Chondrocyte (in vitro differentiated cells): ENCODE data around the gene PAMR1. TPM values are rescaled to one million over a fixed set of nuclear protein-coding genes. Genes with fewer than 3 reads are reported as not detected.
A peak's percentile ranks its signal among the peaks of the same experiment; 100 is the strongest.

Experiments used
- DNase-seq: peaks from one replicate; pipeline ENCODE4 v3.0.0; 2021; ENCODE audit warnings: mixed read lengths, low spot score
- H3K27ac Mint-ChIP-seq: one replicate; pipeline ENCODE4 v1.8.0; 2021; ENCODE audit warnings: mild to moderate bottlenecking, moderate library complexity, mixed read lengths; ENCODE audit not compliant: unreplicated experiment
- H3K27me3 Mint-ChIP-seq: 2 replicates; pipeline ENCODE4 v1.8.0; 2021; ENCODE audit warnings: low read depth, mixed read lengths
- H3K36me3 Mint-ChIP-seq: 2 replicates; pipeline ENCODE4 v1.8.0; 2021; ENCODE audit warnings: low read depth, mixed read lengths
- H3K4me1 Mint-ChIP-seq: 2 replicates; pipeline ENCODE4 v1.8.0; 2021; ENCODE audit warnings: low read depth, mild to moderate bottlenecking, mixed read lengths
- H3K4me3 Mint-ChIP-seq: one replicate; pipeline ENCODE4 v1.8.0; 2021; ENCODE audit warnings: mild to moderate bottlenecking, moderate library complexity, mixed read lengths; ENCODE audit not compliant: unreplicated experiment
- H3K9me3 Mint-ChIP-seq: 2 replicates; pipeline ENCODE4 v1.8.0; 2021; ENCODE audit warnings: low read depth, mixed read lengths
- CTCF ChIP-seq: fragments of 200-600 bp; sonication (generic); IDR thresholded peaks from 2 replicates; pipeline ENCODE4 v1.5.0; 2021; ENCODE audit warnings: antibody characterized with exemption, mild to moderate bottlenecking, moderate library complexity
- total RNA-seq: library from RNA; stranded (reverse); gene quantifications from 3 replicates; pipeline ENCODE4 v1.2.1, GENCODE V29; 2021

Gene PAMR1
- total RNA-seq, 1 donor from 2014 or later = 1.6 TPM

- no peaks in the 10 kb centered on the region for H3K9me3 Mint-ChIP-seq
- no peaks in the 10 kb centered on the region for H3K36me3 Mint-ChIP-seq
- H3K4me3 Mint-ChIP-seq = no peak overlapping the region
- TF ChIP-seq CTCF = no peak
- DNase-seq = no peak
- no peaks in the 10 kb centered on the region for H3K27me3 Mint-ChIP-seq
- H3K4me1 Mint-ChIP-seq = peaks cover 26% of the 10 kb centered on the region
- no peak overlapping the region for H3K27ac Mint-ChIP-seq
Measured at GRCh38 chr11:35555488-35555887, 30.1 kb upstream of the PAMR1 start.

GRCh38 chr11:35554491-35555437 is 29.3 kb upstream of the PAMR1 start:
- Mint-ChIP-seq H3K27me3 (no peaks in the 10 kb centered on the region), H3K27ac (peak overlapping the region; percentile 61), H3K4me1 (peaks cover 33% of the 10 kb centered on the region), H3K36me3 (no peaks in the 10 kb centered on the region), H3K4me3 (no peak overlapping the region), H3K9me3 (no peaks in the 10 kb centered on the region)
- no peak for DNase-seq
- TF ChIP-seq CTCF = peak; percentile 69

GRCh38 chr11:35553831-35554230 is 28.4 kb upstream of the PAMR1 start:
- peak overlapping the region; percentile 28 for H3K27ac Mint-ChIP-seq
- no peaks in the 10 kb centered on the region for H3K36me3 Mint-ChIP-seq
- peaks cover 43% of the 10 kb centered on the region for H3K4me1 Mint-ChIP-seq
- no peak for TF ChIP-seq CTCF
- no peaks in the 10 kb centered on the region for H3K27me3 Mint-ChIP-seq
- DNase-seq = no peak
- H3K4me3 Mint-ChIP-seq = no peak overlapping the region
- H3K9me3 Mint-ChIP-seq = no peaks in the 10 kb centered on the region

GRCh38 chr11:35553021-35553420 is 27.6 kb upstream of the PAMR1 start:
- H3K4me3 Mint-ChIP-seq = no peak overlapping the region
- H3K9me3 Mint-ChIP-seq = no peaks in the 10 kb centered on the region
- no peak for TF ChIP-seq CTCF
- no peak for DNase-seq
- no peak overlapping the region for H3K27ac Mint-ChIP-seq
- H3K27me3 Mint-ChIP-seq = no peaks in the 10 kb centered on the region
- no peaks in the 10 kb centered on the region for H3K36me3 Mint-ChIP-seq
- H3K4me1 Mint-ChIP-seq = peaks cover 39% of the 10 kb centered on the region

- TF ChIP-seq CTCF = no peak
- H3K27me3 Mint-ChIP-seq = no peaks in the 10 kb centered on the region
- H3K9me3 Mint-ChIP-seq = no peaks in the 10 kb centered on the region
- H3K27ac Mint-ChIP-seq = no peak overlapping the region
- H3K4me3 Mint-ChIP-seq = no peak overlapping the region
- H3K4me1 Mint-ChIP-seq = peaks cover 39% of the 10 kb centered on the region
- H3K36me3 Mint-ChIP-seq = no peaks in the 10 kb centered on the region
- no peak for DNase-seq
Measured at GRCh38 chr11:35552616-35553015, 27.2 kb upstream of the PAMR1 start.
